GM21529 (cell line): ENCODE measurements around the gene ACOX1.
A peak's percentile ranks its signal among the peaks of the same experiment; 100 is the strongest.

ENCODE experiments used
- ATAC-seq: cut with Tn5 transposase; IDR thresholded peaks from one replicate; pipeline ENCODE4 v1.9.1; 2021; ENCODE audit not compliant: unreplicated experiment

ACOX1 gene

GRCh38 chr17:75909812-75910274, 69.1 kb downstream of the ACOX1 start:
- no peak for ATAC-seq

GRCh38 chr17:75909051-75909811, 69.7 kb downstream of the ACOX1 start:
- no peak for ATAC-seq

GRCh38 chr17:75908201-75908600, 70.8 kb downstream of the ACOX1 start:
- no peak for ATAC-seq

- no peak for ATAC-seq
Measured at GRCh38 chr17:75906143-75906884, 72.7 kb downstream of the ACOX1 start.

- peak; percentile 91 for ATAC-seq
Measured at GRCh38 chr17:75904749-75905521, 74.0 kb downstream of the ACOX1 start, which contains the start of gene MRPL38. Gene MRPL38, minus strand, starts transcription at chr17:75904884. Its CDS starts 9 bp downstream, at chr17:75904875.

GRCh38 chr17:75902406-75902805, 76.6 kb downstream of the ACOX1 start:
- no peak for ATAC-seq

GRCh38 chr17:75901727-75902126, 77.2 kb downstream of the ACOX1 start:
- ATAC-seq: no peak

GRCh38 chr17:75900691-75901533, 78.1 kb downstream of the ACOX1 start:
- no peak for ATAC-seq

- ATAC-seq: no peak
Measured at GRCh38 chr17:75899767-75900468, 79.0 kb downstream of the ACOX1 start.

GRCh38 chr17:75899353-75899752, 79.6 kb downstream of the ACOX1 start:
- ATAC-seq: no peak

- no peak for ATAC-seq
Measured at GRCh38 chr17:75898791-75899190, 80.2 kb downstream of the ACOX1 start.

- no peak for ATAC-seq
Measured at GRCh38 chr17:75898065-75898464, 80.9 kb downstream of the ACOX1 start.

GRCh38 chr17:75897160-75898019, 81.6 kb downstream of the ACOX1 start:
- ATAC-seq: no peak

- peak; percentile 59 for ATAC-seq
Measured at GRCh38 chr17:75896415-75897159, 82.4 kb downstream of the ACOX1 start, which contains the start of gene TRIM65. Gene TRIM65, minus strand, starts transcription at chr17:75896951. Its CDS starts 14 bp downstream, at chr17:75896937.

GRCh38 chr17:75895370-75896155, 83.4 kb downstream of the ACOX1 start:
- no peak for ATAC-seq

GRCh38 chr17:75894049-75894733, 84.8 kb downstream of the ACOX1 start:
- ATAC-seq: no peak
